ENCODE data around the gene RBM28.

The RBM28 gene

DNA sequence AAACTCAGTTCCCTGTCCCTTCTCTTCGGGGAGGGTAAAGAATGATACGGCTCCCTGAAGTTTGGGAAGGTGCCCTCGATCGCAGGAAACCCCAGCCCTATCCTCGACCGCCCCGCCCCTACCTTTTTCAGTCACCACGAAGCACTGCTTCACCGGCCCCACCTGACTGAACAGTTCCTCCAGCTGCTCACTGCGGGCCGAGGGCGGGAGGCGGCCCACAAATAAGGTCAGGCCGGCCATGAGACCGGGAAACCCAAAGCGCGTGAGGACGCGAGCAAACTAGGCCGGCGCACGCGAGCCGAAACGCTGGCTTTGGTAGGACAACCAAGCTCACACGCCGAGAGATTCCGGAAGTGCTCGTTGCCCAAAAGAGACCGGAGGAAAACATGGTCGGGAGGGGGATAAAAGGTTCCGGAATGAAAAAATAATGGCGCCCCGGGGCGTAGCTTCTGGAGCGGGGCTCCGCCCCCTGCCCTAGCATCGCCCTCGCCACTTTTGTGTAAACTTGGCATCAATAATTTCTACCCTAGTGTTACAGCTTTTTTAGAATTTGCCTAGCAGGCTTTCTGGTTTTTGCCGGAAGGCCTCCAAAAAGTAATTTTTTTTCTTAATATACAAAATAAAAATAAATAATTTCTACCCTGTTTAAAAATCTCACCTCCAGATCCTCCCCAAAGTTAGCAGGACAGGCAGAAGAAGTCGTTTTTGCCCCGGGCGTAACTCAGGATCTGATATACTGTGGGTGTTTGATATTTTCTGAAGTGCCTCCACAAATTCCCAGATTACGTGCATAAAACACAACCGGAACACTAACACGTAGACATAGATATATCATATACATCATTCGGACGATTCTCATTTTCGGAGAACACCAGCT is at the start of gene RBM28:
RBM28 (minus strand) TSS at position 355 of the 877 bp plus-strand sequence; CDS start at position 240, 115 bp downstream.
- DNase-seq (ENCODE audit: low read depth): peak; percentile 69

GRCh38 chr7:128392446-128393327 is 49.0 kb upstream of the RBM28 start:
- no peak for DNase-seq (ENCODE audit: low read depth)

GRCh38 chr7:128391805-128392204 is 48.1 kb upstream of the RBM28 start:
- no peak for DNase-seq (ENCODE audit: low read depth)

DNA sequence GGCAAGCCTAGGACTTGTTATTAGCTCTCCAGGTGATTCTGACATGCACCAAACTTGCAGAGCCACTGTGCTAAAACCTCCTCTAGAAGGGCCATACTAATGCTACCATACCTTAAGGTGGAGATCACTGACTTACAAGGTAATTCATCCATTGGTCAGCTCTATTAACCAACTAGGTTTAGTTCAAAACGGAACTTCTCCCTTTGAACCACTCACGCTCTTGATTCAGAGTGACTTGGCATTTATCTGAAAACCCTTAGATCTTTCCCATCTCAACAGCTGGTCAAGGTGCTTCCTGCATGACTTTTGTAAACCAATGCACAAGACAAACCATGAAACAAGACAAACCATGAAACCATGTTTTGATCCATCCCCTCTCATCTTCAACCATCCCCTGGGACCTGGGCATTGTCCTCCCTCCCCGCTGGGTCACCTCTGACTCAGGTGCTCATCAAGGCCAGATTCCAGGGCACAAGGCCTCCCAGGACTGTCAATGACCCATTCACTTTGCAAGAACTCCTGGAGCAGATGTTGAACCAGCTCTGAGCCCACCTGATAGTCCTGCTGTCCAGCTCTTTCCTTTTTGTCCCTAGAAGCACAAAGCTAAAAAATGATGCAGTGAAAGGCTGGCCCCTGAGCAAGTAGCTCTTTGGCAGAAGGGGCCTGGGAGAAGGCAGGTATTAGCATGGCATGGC is 47.3 kb upstream of the RBM28 start:
- no peak for DNase-seq (ENCODE audit: low read depth)

DNA sequence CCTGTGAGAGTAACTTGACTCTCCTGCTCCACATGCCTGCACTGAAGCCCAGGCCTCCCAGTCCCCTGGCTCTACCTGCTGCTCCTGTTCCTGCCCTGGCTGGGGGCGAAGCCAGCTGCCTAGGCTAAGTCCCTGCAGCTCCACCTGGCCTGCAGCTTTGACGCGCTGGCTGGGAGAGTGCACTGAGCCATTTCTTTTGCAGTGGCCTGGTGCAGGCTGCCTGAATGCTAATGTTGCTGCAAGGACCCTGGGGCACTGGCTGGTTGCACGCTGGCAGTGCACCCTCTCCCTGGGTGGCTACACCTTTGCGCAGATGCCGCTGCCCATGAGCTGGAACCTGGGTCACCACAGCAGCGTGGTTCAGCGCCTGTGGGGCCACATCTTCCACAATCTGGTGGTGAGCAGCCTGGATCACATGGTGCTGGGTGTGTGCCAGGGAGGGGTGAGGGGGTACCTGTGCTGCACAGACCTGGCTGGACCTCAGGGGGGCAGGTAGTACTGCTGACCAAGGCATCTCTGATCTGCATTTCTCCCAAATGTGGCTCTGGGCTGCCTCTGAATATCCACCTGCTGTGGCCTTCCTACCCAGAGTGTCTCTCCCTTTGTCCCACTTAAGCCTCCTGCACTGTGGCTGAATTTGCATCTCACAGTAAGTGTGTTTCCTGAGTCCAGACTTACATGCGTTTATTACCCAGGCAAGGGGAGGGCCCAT is 46.1 kb upstream of the RBM28 start:
- no peak for DNase-seq (ENCODE audit: low read depth)

- no peak for DNase-seq (ENCODE audit: low read depth)
Observed at GRCh38 chr7:128389085-128389617, 45.4 kb upstream of the RBM28 start.

GRCh38 chr7:128388145-128388485 is 44.4 kb upstream of the RBM28 start:
- no peak for DNase-seq (ENCODE audit: low read depth)

- DNase-seq (ENCODE audit: low read depth): peak; percentile 48
Observed at GRCh38 chr7:128387216-128388144, 43.8 kb upstream of the RBM28 start.

DNA sequence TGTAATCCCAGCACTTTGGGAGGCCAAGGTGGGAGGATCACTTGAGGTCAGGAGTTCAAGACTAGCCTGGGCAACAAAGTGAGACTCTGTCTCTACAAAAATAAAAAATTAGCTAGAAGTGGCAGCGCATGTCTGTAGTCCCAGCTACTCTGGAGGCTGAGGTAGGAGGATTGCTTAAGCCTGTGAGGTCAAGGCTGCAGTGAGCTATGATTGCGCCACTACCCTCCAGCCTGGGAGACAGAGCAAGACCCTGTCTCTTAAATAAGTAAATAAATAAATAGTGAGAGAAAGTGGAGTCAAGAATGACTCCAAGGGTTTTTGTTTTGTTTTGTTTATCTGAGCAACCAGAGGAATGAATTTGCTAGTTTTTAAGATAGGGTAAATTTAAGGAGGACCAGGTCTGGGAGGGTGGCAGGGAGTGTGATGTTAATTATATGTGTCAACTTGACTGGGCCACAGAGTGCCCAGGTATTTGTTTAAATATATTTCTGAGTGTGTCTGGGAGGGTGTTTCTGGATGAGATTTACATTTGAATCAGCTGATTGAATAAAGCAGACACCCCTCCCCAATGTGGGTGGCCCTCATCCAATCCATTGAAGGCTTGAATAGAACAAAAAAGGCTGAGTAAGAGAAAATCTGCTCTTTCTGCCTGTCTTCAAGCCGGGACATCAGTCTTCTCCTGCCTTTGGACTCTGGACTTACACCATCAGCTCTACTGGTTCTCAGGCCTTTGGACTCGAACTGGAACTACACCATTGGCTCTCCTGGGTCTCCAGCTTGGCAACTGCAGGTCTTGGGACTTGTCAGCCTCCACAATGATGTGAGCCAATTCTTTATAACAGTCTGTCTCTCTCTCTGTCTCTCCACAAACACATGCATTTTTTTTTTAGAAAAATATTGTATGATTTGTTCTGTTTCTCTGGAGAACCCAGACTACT is 42.5 kb upstream of the RBM28 start:
- DNase-seq (ENCODE audit: low read depth): no peak

- no peak for DNase-seq (ENCODE audit: low read depth)
Observed at GRCh38 chr7:128384726-128385125, 41.0 kb upstream of the RBM28 start.

GRCh38 chr7:128383776-128384175 is 40.1 kb upstream of the RBM28 start:
- no peak for DNase-seq (ENCODE audit: low read depth)

GRCh38 chr7:128381161-128381821 is 37.6 kb upstream of the RBM28 start:
- no peak for DNase-seq (ENCODE audit: low read depth)

DNA sequence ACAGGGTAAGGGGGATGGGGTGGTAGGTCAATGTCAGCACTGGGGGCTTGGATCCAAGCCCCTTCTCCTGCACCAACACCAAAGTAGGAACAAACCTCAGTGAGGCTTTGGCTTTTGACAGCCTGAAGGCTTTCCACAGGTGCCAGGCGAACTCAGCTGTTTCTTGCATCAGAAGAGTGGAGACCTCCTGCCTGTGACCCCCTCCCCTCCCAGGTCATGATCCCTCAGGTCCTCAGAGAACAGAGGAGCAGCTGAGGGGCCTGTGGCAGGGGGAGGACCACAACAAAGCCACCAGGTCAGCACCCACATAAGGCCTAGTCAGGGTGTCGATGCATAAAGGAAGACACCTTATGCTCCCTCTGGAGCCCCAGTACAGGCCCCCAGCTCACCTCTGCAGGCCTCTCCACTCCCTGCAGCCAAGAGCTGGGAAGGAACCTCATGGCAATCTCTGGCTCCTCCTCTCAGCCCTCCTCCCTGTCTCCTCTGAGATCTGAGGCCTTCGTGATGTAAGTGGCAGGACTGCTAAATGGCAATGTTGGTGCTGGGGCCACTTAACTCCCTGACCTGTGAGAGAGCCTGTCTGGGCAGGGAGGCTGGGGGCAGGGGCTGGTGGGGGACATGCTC is 36.9 kb upstream of the RBM28 start:
- DNase-seq (ENCODE audit: low read depth): no peak

DNA sequence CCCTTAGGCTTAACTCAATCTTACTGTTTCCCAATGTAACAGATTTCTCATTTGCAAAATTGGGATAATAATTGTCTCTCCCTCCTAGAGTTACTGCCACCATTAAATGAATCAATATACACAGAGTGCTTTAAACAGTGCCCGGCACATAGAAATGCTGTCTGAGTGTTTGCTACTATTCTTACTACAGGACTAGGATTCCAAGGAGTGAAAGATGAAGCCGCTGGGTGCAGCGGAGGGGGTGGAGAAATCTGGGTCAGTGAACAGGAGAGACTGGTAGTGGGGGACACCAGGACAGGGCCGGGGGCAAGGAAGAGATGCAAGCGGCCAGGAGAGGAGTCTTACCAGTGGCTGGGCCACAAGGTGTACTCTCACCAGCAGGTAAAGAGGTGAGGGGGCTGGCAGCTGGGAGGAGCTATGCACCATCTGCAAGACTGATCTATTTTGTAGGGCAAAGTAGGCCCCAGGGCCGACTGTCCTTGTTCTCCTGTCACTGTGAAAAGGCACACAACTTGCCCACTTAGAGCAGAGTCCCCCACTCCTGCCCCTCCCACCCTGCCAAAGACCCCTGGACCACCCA is 36.3 kb upstream of the RBM28 start:
- no peak for DNase-seq (ENCODE audit: low read depth)

DNA sequence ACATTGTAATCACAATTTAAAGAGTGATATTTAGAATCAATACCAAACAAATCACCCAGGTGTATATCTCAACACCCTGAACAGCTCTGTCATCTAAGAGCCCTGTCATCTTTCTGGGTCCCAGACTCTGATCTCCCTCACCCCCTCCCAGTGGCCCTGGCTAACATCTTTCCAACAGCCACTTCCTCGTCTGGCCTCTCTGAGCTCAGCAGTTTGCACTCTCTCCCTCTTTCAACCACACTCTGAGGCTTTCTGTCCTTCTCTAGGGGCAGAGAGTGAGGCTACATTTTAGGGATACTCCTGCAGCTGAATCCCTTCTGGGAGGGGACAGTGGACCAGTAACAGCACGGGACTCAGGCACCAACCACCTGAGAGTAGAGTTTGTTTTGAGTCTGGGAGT is 34.9 kb upstream of the RBM28 start:
- DNase-seq (ENCODE audit: low read depth): no peak

DNA sequence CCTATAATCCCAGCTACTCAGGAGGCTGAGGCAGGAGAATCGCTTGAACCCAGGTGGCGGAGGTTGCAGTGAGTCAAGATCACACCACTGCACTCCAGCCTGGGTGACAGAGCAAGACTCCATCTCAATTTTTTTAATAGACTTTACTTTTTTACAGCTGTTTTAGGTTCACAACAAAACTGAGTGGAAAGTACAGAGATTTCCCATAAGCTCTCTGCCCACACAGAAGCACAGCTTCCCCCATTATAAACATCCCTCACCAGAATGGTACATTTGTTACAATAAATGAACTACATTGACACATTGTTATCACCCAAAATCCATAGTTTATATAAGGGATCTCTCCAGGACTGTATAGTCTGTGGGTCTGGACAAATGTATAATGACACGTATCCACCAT is 32.4 kb upstream of the RBM28 start:
- no peak for DNase-seq (ENCODE audit: low read depth)

DNA sequence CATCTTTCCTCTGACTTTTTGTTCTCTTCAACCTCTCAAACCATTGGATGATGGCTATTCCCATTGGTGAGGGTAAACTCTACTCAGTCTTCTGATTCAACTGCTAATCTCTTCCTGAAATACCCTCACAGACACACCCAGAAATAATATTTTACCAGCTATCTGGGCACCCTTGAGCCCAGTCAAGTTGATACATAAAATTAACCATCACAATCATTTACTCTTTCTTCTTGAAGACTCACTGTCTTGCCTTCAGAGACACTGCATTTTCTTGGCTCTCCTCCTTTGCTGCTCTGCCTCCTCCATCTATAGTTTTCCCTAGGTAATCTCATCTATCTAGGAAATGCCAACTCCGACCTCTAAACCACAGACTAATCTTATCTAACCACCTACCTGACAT is 30.3 kb upstream of the RBM28 start:
- DNase-seq (ENCODE audit: low read depth): no peak

DNA sequence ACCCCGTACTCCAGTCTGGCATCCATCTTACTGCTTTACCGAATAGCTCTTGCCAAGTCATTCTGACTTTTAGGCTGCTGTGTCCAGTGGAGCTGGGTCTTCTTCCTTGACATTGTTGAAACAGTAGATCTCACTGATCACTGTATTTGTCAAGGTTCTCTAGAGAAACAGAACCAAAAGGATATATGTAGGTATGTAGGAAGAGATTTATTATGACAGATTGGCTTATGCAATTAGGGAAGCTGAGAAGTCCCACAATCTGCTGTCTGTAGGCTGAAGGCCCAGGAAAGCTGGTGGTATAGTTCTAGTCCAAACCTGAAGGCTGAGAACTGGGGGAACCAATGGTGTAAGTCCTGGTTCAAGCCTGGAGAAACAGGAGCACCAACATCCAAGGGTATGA is 29.9 kb upstream of the RBM28 start:
- no peak for DNase-seq (ENCODE audit: low read depth)

All from stimulated activated CD8-positive, alpha-beta memory T cell treated with anti-CD3 and anti-CD28 coated beads, Interleukin-7, amount 100 ng/mL, for 24 hours (primary cell).